Measurements from ENCODE around the gene AKAP11.
A peak's percentile ranks its signal among the peaks of the same experiment; 100 is the strongest.
"Not testable (repeated sequence)": the region's sequence is repeated elsewhere in the genome, so short reads cannot be mapped to it uniquely, and the experiment has no call there.

The AKAP11 gene, protein sequence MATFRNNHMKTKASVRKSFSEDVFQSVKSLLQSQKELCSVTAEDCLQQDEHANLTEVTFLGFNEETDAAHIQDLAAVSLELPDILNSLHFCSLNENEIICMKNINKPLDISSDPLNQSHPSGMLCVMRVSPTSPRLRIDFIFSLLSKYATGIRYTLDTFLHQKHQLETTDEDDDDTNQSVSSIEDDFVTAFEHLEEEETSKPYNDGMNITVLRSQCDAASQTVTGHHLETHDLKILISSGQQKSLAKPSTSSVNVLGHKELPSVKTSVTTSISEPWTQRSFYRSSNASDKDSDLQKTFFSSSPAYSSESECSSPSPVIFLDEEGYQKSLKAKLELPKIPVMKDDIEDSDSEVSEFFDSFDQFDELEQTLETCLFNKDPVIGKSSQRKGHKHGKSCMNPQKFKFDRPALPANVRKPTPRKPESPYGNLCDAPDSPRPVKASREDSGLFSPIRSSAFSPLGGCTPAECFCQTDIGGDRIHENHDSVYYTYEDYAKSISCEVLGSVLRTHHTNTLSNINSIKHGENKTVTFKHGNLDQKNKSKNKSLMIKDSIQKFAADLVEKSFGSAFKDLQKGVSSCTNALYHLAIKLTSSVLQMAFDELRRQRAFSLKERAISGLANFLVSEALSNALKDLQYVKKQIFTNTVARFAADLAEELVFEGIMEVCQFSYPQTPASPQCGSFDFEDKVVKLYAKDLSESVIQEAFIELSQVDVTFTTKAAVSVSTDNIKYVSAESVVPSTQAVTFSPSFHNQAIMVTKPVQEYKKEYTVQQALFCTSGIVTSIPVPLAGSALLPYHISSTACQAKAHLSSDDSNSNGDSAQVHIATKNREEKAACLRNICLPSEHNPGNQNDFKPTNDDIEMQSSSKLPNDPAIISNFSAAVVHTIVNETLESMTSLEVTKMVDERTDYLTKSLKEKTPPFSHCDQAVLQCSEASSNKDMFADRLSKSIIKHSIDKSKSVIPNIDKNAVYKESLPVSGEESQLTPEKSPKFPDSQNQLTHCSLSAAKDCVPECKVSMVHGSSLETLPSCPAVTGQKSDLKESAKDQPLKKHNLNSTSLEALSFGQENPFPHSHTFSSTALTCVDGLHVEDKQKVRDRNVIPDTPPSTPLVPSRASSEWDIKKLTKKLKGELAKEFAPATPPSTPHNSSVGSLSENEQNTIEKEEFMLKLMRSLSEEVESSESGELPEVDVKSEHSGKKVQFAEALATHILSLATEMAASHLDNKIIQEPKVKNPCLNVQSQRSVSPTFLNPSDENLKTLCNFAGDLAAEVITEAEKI (N-terminal part only)

DNA sequence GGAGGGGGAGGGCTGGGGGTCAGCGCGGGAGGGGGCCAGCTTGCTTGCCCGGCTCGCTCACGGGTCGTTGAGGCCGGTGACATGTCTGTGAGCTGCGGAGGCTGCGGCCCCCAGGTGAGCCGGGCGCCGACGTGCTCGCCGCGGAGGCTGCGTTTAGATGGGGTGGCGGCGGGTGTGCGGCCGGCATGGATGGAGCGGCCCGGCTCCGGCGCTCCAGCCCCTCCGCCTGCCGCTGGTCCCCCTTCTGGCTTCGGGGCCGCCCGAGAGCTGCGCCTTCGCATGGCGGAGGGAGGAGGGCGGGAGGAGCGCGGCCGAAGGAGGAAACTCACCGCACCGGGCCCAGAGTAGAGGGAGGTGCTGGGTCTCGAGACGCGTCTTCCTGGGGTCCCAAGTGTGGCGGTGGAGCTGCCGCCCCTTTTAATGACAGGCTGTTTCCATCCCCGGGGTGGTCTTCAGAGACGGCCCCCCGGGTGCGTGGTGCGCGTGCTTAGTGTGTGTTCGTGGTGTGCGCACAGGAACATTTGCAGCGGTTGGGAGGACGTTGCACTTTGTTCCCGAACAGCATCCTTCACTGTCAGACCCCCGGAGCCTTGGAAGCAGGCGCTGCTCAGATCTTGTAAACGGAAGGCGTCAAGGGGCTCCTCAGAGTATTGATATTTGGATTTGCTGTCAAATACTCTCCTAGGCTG, at the start of gene AKAP11:
Gene AKAP11, plus strand, starts transcription at position 38 of the 689 bp plus-strand sequence. CDS start 14,197 bp downstream, outside the sequence.
- no peak for FAIRE-seq

DNA sequence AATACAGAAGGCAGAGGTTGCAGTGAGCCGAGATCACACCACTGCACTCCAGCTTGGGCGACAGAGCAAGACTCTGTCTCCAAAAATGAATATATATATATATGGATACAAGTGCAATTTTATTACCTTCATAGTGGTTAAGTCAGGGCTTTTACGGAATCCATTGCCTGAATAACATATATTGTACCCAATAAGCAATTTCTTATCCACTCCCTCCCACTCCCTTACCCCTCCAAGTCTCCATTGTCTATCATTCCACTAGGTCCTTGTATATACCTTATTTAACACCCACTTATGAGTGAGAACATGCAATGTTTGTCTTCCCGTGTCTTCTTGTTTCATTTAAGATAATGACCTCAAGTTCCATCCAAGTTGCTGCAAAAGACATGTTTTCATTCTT, 48.3 kb upstream of the AKAP11 start:
- FAIRE-seq = no peak

DNA sequence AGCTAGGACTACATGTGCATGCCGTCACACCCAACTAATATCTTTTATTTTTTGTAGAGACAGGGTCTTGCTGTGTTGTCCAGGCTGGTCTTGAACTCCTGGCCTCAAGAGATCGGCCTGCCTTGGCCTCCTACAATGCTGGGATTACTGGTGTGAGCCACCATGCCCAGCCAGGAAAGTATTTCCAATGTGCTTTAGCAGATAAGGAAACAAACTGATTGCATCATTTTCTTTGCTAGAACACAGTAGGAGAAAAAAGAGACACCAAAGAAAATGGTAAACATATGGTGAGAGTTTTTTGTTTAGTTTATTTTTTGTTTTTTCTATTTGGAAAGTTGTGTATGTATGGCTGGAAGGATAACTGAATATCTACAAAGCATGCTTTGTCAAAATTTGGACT, 46.9 kb upstream of the AKAP11 start:
- no peak for FAIRE-seq

DNA sequence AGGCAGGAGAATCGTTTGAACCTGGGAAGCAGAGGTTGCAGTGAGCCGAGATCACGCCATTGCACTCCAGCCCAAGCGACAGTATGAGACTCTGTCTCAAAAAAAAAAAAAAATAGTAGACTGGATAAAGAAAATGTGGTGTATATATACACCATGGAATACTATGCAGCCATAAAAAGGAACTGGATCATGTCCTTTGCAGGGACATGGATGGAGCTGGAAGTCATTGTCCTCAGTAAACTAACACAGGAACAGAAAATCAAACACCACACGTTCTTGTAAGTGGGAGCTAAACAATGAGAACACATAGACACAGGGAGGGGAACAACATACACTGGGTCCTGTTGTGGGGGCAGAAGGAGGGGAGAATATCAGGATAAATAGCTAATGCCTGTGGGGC, 45.2 kb upstream of the AKAP11 start:
- FAIRE-seq = not testable (repeated sequence)

DNA sequence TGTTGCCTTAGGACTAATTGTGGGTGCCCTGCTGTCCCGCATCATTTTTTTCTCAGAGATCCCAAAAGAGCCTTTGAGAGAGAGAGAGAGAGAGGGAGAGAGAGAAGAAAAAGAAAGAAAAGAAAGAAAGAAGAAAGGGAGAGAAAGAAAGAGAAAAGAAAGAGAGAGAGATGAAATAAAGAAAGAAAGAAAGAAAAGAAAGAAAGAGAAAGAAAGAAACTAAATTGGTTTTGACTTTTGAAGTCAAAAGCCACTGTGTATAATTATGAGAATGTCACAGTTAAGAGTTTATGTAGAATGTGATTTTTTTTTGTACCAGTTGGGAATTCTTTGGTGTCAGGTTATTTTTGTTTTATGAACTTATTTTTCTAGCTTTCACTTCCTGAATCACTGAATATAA, 43.4 kb upstream of the AKAP11 start:
- no peak for FAIRE-seq

DNA sequence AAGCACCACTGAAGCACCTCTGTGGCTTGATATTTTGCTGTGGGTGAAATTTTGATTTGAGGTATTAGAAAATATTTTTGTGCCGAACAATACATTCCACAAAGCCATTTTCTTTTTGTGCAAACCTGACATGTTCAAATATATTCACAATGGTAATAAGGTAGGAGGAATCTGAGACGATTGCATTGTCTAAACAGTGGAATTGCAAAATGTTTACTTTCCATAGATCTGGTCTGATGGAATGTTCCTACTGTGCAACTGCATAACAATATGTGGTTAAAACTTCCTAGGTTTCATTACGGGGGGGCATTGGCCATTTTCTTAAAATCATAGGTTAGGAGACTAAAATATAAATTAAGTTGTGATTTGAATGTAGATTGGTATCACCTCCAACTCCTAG, 42.7 kb upstream of the AKAP11 start:
- no peak for FAIRE-seq

DNA sequence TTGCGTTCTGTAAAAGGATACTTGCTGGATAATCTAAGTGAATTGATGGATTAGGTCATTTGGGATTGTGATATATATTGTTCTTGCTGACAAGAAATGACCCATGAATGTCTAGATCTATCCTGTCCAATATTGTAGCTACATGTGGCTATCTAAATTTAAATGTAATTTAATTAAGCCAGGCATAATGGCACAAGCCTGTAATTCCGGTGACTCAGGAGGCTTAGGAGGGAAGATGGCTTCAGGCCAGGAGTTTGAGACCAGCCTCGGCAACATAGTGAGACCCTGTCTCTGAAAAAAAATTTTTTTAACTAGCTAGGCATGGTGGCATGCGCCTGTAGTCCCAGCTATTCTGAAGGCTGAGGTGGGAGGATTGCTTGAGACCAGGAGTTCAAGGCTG, 39.3 kb upstream of the AKAP11 start:
- FAIRE-seq = no peak

DNA sequence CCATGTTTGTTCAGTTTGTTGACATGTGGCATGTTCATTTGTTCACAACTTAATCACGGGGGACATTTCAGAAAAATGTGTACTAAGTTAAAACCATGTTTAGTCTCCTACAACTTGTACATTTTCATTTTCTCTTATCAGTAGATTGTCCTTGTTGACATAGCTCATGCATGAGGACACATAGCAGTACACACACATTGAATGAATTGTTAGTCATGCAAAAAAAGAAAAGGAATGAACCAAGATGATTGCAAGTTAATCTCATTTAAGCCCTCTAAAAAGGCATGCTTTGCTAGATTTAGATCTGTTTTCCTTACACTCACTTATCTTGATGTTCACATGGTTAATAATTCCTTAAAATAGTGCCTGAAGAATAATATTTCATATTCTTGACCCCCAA, 38.2 kb upstream of the AKAP11 start:
- no peak for FAIRE-seq

DNA sequence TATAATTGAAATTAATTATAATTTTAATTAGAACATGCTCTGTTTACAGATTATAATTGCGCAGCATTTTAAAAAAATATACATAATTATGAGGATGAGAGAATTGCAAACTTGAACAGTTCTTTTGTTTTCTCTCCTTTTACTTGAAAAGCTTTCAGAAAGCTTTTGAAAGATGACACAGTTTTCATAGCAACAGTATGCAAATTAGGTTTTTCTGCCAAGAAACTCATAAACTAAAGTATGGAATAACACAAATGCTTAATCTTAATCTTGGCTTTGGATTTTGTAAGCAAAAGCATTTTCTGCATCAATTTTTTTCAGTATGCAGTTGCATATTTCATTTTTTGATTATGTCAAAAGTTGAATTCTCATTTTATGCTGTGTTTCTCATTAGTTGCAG, 32.8 kb upstream of the AKAP11 start:
- no peak for FAIRE-seq

DNA sequence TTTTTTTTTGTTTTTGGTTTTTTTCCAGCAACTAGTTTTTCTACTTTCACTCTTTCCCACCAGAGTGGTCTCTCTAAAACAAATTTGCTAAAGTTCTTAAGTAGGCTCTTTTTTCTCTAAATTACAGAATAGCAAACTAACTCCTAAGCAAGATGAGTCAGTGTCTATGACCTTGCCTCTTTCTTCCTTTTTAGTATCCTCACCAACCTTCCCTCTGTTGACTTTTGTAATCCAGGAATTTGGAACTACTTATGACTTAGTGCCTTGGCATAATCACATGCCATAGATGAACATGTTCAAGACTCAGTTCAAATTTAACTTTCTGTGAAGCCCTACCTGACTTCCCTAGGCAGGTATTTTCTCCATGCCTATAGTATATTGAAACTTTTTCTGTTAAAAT, 32.3 kb upstream of the AKAP11 start:
- no peak for FAIRE-seq

DNA sequence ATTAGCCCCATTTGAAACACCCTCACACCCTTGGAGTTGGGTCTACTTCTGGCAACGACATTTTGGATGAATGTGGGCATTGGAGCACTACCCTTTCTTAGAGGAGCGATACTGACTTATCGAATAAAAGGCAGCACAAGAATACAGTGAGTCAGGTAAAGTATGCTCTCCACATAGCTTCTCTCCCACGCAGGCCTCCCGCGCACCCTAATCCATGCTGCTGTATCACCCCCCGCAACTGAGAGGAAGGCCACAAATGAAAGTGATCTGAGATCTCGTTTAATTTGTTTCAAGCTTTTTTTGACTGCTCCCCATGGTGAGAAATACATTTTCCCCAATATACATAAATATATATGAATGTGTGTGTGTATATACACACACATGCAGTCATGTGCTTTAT, 25.4 kb upstream of the AKAP11 start:
- no peak for FAIRE-seq

DNA sequence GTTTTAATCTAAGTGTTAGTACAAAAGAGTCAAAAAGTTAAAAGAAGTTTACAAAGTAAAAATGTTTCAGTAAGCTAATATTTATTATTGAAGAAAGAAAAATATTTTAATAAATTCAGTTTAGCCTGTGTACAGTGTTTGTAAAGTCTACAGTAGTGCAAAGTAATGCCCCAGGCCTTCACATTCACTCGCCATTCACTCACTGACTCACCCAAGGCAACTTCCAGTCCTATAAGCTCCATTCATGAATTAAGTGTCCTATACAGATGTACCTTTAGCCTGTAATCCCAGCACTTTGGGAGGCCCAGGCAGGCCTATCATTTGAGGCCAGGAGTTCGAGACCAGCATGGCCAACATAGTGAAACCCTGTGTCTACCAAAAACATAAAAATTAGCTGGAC, 24.1 kb upstream of the AKAP11 start:
- no peak for FAIRE-seq

DNA sequence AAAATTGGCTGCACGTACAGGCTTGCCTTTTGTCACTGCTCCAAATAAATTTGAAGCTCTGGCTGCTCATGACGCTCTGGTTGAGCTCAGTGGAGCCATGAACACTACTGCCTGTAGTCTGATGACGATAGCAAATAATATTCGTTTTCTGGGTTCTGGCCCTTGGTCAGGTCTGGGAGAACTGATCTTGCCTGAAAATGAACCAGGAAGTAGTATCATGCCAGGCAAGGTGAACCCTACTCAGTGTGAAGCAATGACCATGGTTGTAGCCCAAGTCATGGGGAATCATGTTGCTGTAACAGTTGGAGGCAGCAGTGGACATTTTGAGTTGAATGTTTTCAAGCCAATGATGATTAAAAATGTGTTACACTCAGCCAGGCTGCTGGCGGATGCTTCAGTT, 16.1 kb upstream of the AKAP11 start:
- no peak for FAIRE-seq

DNA sequence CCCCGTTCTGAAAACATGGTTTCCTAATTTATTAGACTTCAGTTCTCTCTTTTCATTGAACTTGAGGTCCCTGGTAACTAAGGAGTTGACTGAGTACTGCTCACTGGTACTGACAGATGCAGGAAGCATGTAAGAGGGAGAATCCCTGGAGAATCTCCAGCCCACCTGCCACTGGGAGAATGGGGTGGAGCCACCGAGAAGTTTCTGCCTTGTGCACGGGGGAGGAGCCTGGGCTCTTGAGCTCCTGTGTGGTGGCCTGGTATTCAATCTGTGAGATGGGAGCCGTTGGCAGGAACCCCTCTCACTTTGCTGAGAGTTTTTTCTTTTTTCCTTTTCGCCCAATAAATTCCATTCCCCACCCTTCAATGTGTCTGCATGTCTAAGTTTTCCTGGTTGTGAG, 13.2 kb upstream of the AKAP11 start:
- no peak for FAIRE-seq

DNA sequence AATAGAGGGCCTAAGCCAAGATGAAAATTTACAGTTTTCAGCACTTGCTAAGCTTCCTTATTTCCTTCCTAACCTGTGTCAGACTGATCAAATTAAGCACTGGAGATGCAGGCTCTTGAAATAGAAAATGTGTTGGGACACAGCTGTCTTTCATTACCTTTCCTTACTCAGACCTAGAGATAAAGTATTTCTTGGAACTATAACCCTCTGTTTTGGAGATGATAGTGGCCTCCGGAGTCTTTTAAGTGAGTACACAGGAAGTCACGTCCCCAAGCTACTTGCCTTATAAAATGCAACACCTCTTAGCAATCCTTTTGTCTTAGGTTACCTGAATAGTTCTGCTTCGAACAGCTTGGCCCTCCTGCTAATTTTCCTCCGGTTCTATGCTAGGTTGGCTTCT, 12.4 kb upstream of the AKAP11 start:
- FAIRE-seq = no peak

DNA sequence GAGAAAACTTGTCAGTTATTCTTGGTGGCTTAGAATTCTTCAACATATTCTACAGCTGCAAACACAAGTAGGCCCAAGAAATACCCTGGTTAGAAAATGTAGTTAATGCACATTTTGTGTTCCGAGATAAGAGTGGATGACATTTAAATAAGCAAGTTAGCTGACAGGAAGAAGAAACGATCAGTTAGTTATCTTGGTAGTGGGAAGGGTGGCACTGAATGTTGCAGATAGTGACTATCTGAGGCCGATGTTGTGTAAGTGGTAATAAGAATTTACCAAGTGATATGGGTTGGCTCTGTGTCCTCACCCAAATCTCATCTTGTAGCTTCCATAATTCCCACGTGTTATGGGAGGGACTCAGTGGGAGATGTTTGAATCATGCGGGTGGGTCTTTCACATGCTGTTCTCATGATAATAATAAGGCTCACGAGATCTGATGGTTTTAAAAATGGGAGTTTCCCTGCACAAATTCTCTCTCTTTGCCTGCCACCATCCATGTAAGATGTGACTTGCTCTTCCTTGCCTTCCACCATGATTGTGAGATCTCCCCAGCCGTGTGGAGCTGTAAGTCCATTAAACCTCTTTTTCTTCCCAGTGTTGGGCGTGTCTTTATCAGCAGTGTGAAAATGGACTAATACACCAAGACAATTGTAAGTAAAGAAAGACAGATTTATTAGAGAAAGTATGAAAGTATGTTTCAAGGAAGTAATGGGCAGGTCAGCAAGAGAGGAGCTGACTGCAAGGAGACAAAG, 10.9 kb upstream of the AKAP11 start:
- FAIRE-seq = no peak

DNA sequence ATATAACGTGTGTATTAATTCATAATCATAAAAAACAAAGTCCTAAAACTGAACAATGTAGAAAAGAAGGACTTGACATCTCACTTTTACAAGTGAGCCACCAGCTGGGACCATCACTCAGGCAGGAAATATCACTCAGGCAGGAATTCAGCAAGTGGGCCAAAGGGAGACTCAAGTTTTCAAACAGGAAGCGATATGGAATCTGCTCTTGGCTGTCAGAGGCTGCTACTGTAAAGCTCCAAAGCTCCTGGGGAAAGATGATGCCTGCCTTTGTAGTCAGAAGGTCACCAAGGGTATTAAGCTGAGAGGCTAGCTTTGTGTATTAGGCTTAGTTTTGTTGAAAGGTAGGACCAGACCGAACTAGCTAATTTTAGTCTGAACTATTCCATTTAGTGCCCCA, 5.5 kb upstream of the AKAP11 start:
- no peak for FAIRE-seq

DNA sequence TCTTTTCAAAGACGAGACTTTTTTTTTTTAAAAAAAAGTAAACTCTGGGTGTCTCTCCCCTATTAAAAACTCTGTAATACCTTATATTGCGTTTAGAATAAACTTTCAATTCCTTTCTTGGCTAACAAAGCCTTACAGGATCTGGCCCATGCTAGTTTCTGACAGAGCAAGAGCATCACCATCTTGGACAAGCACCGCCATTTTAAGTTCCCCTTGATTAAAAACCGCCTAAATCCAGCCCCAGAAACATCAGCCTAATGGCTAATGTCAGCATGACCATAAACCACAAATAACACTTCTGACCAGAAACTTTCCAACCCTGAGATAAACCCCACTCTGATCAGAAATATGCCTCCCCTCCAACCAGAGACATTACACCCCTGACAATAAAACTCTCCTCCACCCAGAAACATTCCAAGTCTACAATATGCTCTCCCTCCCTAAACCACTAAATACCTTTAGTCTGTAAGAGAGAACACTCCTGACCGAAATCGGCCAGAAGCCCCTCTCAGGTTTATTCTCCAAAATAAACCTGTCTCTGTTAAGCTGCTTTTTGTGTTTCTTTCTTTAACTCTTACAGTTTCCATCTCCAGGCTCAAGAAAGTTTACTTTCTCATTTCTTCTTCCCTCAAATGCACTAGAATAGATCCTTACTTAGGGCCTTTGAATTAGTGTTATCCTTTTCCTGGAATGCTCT, 1.6 kb upstream of the AKAP11 start:
- no peak for FAIRE-seq

DNA sequence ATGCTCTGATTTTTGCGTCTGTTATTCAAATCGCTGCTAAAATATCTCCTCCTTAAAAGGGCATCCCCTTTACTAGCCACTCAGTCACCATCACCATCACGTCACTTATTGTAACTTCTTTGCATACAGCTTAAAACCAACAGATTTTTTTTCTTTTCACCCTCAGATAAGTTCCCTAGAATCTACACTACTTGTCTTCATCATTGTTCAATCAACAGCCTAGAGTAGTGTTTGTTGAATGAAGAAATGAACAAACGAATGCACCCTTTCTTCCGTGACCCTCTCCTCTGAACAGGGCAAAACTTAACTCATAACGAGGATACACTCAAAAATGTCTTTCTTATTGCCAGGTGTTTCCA, 1.1 kb upstream of the AKAP11 start:
- FAIRE-seq = no peak

DNA sequence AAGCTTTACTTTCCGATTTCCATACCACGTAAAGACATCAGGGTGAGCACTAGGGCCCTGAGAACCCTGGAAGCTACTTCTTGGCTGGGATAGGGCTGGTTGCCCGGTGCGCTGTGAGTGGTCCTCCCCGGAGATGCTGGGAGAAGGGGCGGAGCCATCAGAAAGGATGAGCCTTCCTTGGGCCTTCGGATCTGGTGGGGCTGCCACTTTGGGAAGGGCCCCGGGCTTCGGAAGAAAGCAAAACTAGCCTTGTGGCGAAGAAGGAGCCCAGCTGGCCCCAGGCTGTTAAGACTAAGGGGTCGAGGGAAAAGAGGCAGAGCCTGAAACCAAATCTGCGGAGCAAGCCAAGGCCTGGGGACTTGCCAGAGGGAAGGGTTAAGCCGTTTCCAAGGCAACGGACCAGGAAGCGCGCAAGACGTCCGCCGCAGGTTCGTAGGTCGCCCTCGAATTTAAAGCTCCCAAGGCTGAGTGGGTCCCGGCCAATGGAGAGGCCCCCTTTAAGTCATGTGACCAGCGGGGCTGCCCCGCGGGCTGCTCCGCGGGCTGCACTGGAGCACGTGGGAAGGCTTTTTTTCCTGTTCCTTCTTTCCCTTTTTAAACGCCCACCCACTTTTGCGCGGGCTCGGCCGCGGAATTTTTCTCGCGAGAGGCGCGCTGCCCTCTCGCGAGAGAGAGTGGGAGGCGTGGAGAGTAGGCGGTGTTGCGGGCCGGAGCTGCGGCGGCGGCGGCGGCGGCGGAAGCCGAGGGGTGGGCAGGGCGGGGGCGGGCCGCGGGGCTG, 426 bp upstream of the AKAP11 start:
- peak; percentile 97 for FAIRE-seq

DNA sequence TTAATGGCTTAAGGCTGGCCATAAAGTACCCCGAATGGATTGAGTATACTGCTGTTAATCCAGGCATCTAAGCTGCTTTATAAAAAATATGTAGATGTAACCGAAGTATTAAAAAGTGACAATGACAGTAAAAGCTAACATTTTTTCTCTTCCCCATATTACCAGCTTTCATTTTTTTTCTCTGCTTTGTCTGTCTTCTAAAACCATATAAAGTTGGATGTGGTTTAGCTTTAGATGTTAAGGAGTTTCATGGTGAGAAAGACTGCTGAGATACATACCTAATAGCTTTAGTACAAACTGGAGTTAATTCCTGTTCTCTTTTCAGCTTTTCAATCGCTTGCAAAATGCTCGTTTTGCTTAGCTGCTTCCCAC, 838 bp downstream of the AKAP11 start:
- FAIRE-seq = no peak
